H1 (cell line): ENCODE data around the gene UBXN11. TPM values are rescaled to one million over a fixed set of nuclear protein-coding genes. Genes with fewer than 3 reads are reported as not detected.

Experiments
- CTCF ChIA-PET: fragments of 300-600 bp; sonication (Branson Sonifier 250); formaldehyde crosslinking; loops from one replicate; lab custom pipeline; 2021; ENCODE audit not compliant: partially characterized antibody; lab: Charles Lee
- POLR2A ChIA-PET: fragments of 300-600 bp; sonication (Branson Sonifier 250); formaldehyde crosslinking; loops from one replicate; lab custom pipeline; 2021; ENCODE audit warnings: inconsistent platforms; ENCODE audit not compliant: partially characterized antibody; lab: Charles Lee
- DNase-seq, 2 experiments: peaks; one replicate each; pipeline versions ENCODE4 v3.0.0 to v3.0.0-alpha.2; 2010 to 2022; ENCODE audit warnings: low spot score in 2 of 2, low read depth in 1 of 2, mixed read lengths in 1 of 2
- FAIRE-seq: peaks from 2 replicates; lab custom pipeline; 2011; peaks lifted over from hg19 to GRCh38; lab: Jason Lieb, UNC
- H2AFZ ChIP-seq: 2 replicates; pipeline ENCODE4 v1.8.1; 2012; ENCODE audit warnings: low read length, inconsistent platforms
- H2AK5ac ChIP-seq: 2 replicates; pipeline ENCODE4 v1.6.1; 2013; ENCODE audit warnings: low read depth, low read length
- H2BK120ac ChIP-seq: replicated peaks from 2 replicates; pipeline ENCODE3; 2013; ENCODE audit warnings: low read depth, low read length, inconsistent platforms
- H2BK12ac ChIP-seq: 2 replicates; pipeline ENCODE4 v1.6.1; 2013; ENCODE audit warnings: low read depth, low read length
- H2BK15ac ChIP-seq: 2 replicates; pipeline ENCODE4 v1.6.1; 2013; ENCODE audit warnings: low read length
- H2BK20ac ChIP-seq: 2 replicates; pipeline ENCODE4 v1.6.1; 2013; ENCODE audit warnings: low read length
- H2BK5ac ChIP-seq: 2 replicates; pipeline ENCODE4 v1.6.1; 2013; ENCODE audit warnings: low read depth, low read length
- H3K14ac ChIP-seq: 2 replicates; pipeline ENCODE4 v1.6.1; 2013; ENCODE audit warnings: inconsistent platforms; ENCODE audit not compliant: insufficient read length
- H3K18ac ChIP-seq: 2 replicates; pipeline ENCODE4 v1.6.1; 2013; ENCODE audit warnings: low read length; ENCODE audit errors: extremely low read depth
- H3K23ac ChIP-seq: 2 replicates; pipeline ENCODE4 v1.6.1; 2013; ENCODE audit warnings: inconsistent platforms; ENCODE audit not compliant: insufficient read length
- H3K23me2 ChIP-seq: 2 replicates; pipeline ENCODE4 v1.6.1; 2013; ENCODE audit warnings: low read depth, low read length
- H3K27ac ChIP-seq: 2 replicates; pipeline ENCODE4 v1.6.1; 2011; ENCODE audit warnings: low read depth, low read length, inconsistent platforms
- H3K27me3 ChIP-seq, 4 experiments: replicated peaks in 1 of 4; 1 replicate in 1 of 4; 2 replicates in 3 of 4; pipeline versions ENCODE4 v1.6.1 to v1.8.1; 2011 to 2013; ENCODE audit warnings: low read length in 3 of 4, mild to moderate bottlenecking in 3 of 4, inconsistent platforms in 2 of 4, mixed read lengths in 2 of 4, moderate library complexity in 1 of 4; ENCODE audit not compliant: control insufficient read depth in 3 of 4, insufficient read depth in 3 of 4; ENCODE audit errors: extremely low read depth in 1 of 4
- H3K36me3 ChIP-seq, 4 experiments: 2 replicates each; pipeline versions ENCODE4 v1.6.1 to v1.8.1; 2011 to 2013; ENCODE audit warnings: mild to moderate bottlenecking in 4 of 4, low read length in 3 of 4, moderate library complexity in 2 of 4, control low read depth in 1 of 4, inconsistent platforms in 1 of 4; ENCODE audit not compliant: insufficient read depth in 4 of 4, control insufficient read depth in 2 of 4
- H3K4ac ChIP-seq: replicated peaks from 2 replicates; pipeline ENCODE3; 2013; ENCODE audit warnings: low read length, low read depth, mixed read lengths, inconsistent platforms; ENCODE audit not compliant: insufficient read length
- H3K4me1 ChIP-seq, 4 experiments: replicated peaks in 1 of 4; 1 replicate in 1 of 4; 2 replicates in 3 of 4; pipeline versions ENCODE4 v1.6.1 to v1.8.1; 2011 to 2013; ENCODE audit warnings: low read length in 3 of 4, inconsistent platforms in 2 of 4, mixed read lengths in 1 of 4; ENCODE audit not compliant: insufficient read depth in 4 of 4, control insufficient read depth in 3 of 4
- H3K4me2 ChIP-seq, 2 experiments: 2 replicates each; pipeline versions ENCODE4 v1.6.1 to v1.8.1; 2011 to 2013; ENCODE audit warnings: low read depth in 2 of 2, low read length in 2 of 2, control low read depth in 1 of 2, inconsistent platforms in 1 of 2, mild to moderate bottlenecking in 1 of 2; ENCODE audit not compliant: insufficient read depth in 1 of 2
- H3K4me3 ChIP-seq, 4 experiments: fragments of 200-600, 300-600 bp in 1 of 4; sonication (generic), shearing (Covaris generic), sonication (Bioruptor Twin) in 1 of 4; 2 replicates each; pipeline versions ENCODE4 v1.5.1 to v1.8.1; 2011 to 2016; ENCODE audit warnings: low read length in 4 of 4, low read depth in 3 of 4, control low read depth in 2 of 4, inconsistent platforms in 2 of 4, mild to moderate bottlenecking in 2 of 4, mixed read lengths in 1 of 4, moderate library complexity in 1 of 4; ENCODE audit not compliant: insufficient read depth in 2 of 4; ENCODE audit errors: extremely low read depth in 1 of 4
- H3K56ac ChIP-seq: replicated peaks from 2 replicates; pipeline ENCODE3; 2013; ENCODE audit warnings: low read depth, mild to moderate bottlenecking, mixed read lengths, low read length, inconsistent platforms; ENCODE audit not compliant: insufficient read length
- H3K79me1 ChIP-seq: 2 replicates; pipeline ENCODE4 v1.6.1; 2013; ENCODE audit warnings: low read depth, low read length, control low read depth
- H3K79me2 ChIP-seq, 2 experiments: 2 replicates each; pipeline versions ENCODE4 v1.6.1 to v1.8.1; 2012 to 2013; ENCODE audit warnings: low read length in 2 of 2, mild to moderate bottlenecking in 2 of 2, inconsistent platforms in 1 of 2; ENCODE audit not compliant: insufficient read depth in 2 of 2, control insufficient read depth in 1 of 2
- H3K9ac ChIP-seq, 4 experiments: replicated peaks in 1 of 4; 1 replicate in 1 of 4; 2 replicates in 3 of 4; pipeline versions ENCODE4 v1.6.1 to v1.8.1; 2011 to 2013; ENCODE audit warnings: low read depth in 3 of 4, low read length in 3 of 4, control low read depth in 2 of 4, mild to moderate bottlenecking in 2 of 4, moderate library complexity in 2 of 4, inconsistent platforms in 1 of 4; ENCODE audit errors: extremely low read depth in 1 of 4
- H3K9me3 ChIP-seq, 2 experiments: 2 replicates each; pipeline versions ENCODE4 v1.6.1 to v1.8.1; 2012 to 2013; ENCODE audit warnings: mild to moderate bottlenecking in 2 of 2, moderate library complexity in 2 of 2, control low read depth in 1 of 2, inconsistent platforms in 1 of 2, low read depth in 1 of 2, low read length in 1 of 2, mixed read lengths in 1 of 2; ENCODE audit not compliant: insufficient read depth in 2 of 2
- H4K20me1 ChIP-seq, 2 experiments: replicated peaks in 1 of 2; 2 replicates each; pipeline versions ENCODE3 to v1.8.1; 2011 to 2013; ENCODE audit warnings: inconsistent platforms in 2 of 2, low read length in 2 of 2, mild to moderate bottlenecking in 1 of 2; ENCODE audit not compliant: insufficient read depth in 2 of 2, control insufficient read depth in 1 of 2
- H4K5ac ChIP-seq: 2 replicates; pipeline ENCODE4 v1.6.1; 2013; ENCODE audit warnings: low read length, low read depth, mixed read lengths, inconsistent platforms; ENCODE audit not compliant: insufficient read length
- H4K8ac ChIP-seq: 2 replicates; pipeline ENCODE4 v1.8.0; 2013; ENCODE audit warnings: mild to moderate bottlenecking, moderate library complexity, low read length, inconsistent platforms; ENCODE audit not compliant: insufficient read depth; ENCODE audit errors: extremely low read depth
- H4K91ac ChIP-seq: replicated peaks from 2 replicates; pipeline ENCODE3; 2013; ENCODE audit warnings: low read length, mixed read lengths, inconsistent platforms; ENCODE audit not compliant: insufficient read length
- ATF2 ChIP-seq: IDR thresholded peaks from 2 replicates; pipeline ENCODE4 v1.6.1; 2012; ENCODE audit warnings: low read length, inconsistent platforms
- CHD1 ChIP-seq: IDR thresholded peaks from 2 replicates; pipeline ENCODE4 v1.6.1; 2012; ENCODE audit warnings: low read depth, low read length, improper control_type of control experiment
- CTCF ChIP-seq, 3 experiments: IDR thresholded peaks; 1 replicate in 2 of 3; 2 replicates in 1 of 3; pipeline versions ENCODE4 v1.5.1 to v1.6.1; 2011; ENCODE audit warnings: low read length in 3 of 3, mild to moderate bottlenecking in 3 of 3, inconsistent platforms in 2 of 3, low read depth in 1 of 3, moderate library complexity in 1 of 3; ENCODE audit not compliant: insufficient read depth in 1 of 3; ENCODE audit errors: control extremely low read depth in 1 of 3
- EP300 ChIP-seq, 2 experiments: IDR thresholded peaks; 1 replicate in 1 of 2; 2 replicates in 1 of 2; pipeline ENCODE4 v1.6.1; 2011 to 2012; ENCODE audit warnings: low read depth in 2 of 2, low read length in 2 of 2, mild to moderate bottlenecking in 2 of 2, borderline replicate concordance in 1 of 2, inconsistent platforms in 1 of 2, moderate library complexity in 1 of 2
- JUN ChIP-seq: IDR thresholded peaks from 2 replicates; pipeline ENCODE4 v1.6.1; 2011; ENCODE audit warnings: low read depth, mild to moderate bottlenecking, improper control_type of control experiment, low read length
- POLR2AphosphoS5 ChIP-seq: IDR thresholded peaks from 2 replicates; pipeline ENCODE4 v1.6.1; 2011; ENCODE audit warnings: low read depth, low read length
- SIX5 ChIP-seq: IDR thresholded peaks from 2 replicates; pipeline ENCODE4 v1.6.1; 2011; ENCODE audit warnings: mild to moderate bottlenecking, low read depth, low read length
- SP1 ChIP-seq: IDR thresholded peaks from 2 replicates; pipeline ENCODE4 v1.6.1; 2011; ENCODE audit warnings: low read depth, low read length
- WGBS, 2 experiments: shearing (Covaris generic) in 1 of 2; methylation state at CpG; one replicate each; pipeline versions ENCODE4 v1.1.6 to v1.1.7; 2013 to 2015; ENCODE audit warnings: low lambda C conversion rate in 2 of 2, mixed read lengths in 2 of 2, inconsistent platforms in 1 of 2, low coverage in 1 of 2, missing lambda C conversion rate in 1 of 2; ENCODE audit not compliant: insufficient replicate concordance in 2 of 2, insufficient coverage in 1 of 2, insufficient read length in 1 of 2; ENCODE audit errors: extremely low coverage in 1 of 2, missing lambda C conversion rate in 1 of 2; 5-methylcytosine and 5-hydroxymethylcytosine counted together
- polyA plus RNA-seq, 7 experiments: library from polyadenylated mRNA; depleted of rRNA in 3 of 7; stranded (reverse) in 5 of 7; unstranded in 2 of 7; fragments of >200 nt in 5 of 7; fragments of 200-250 nt in 2 of 7; gene quantifications; 1 replicate in 5 of 7; 2 replicates in 1 of 7; 4 replicates in 1 of 7; pipeline versions ENCODE4 v1.2.1 to v1.2.3, GENCODE V29; 2011 to 2013; ENCODE audit warnings: missing spikeins in 2 of 7, mixed read lengths in 2 of 7
- total RNA-seq: library from RNA; stranded (reverse); fragmentation: NEBNext Ultra II Directional; extraction: Animal tissue kit (Norgen Biotek cat#: 25700); gene quantifications from 2 replicates; pipeline ENCODE4 v1.2.1, GENCODE V29; 2021

The UBXN11 gene
- total and polyA plus RNA-seq, 2 of the 8 experiments (the other 6 are each of a cell fraction or from before 2014, with no cell fraction given) = 6.3 to 10.4 TPM

- Histone ChIP-seq H3K23ac (no peak overlapping the region), H2BK12ac (no peak overlapping the region), H2BK5ac (no peak overlapping the region), H3K79me1 (no peaks in the 10 kb centered on the region), H3K9me3 (no peaks in the 10 kb centered on the region), H4K91ac (no peak overlapping the region), H3K4me1 (no peaks in the 10 kb centered on the region), H4K5ac (no peak overlapping the region), H4K8ac (no peak overlapping the region), H2BK15ac (no peak overlapping the region), H3K79me2 (no peaks in the 10 kb centered on the region), H3K56ac (no peak overlapping the region), H3K4ac (no peak overlapping the region), H3K4me3 (no peak overlapping the region), H2AFZ (no peak overlapping the region), H3K14ac (no peak overlapping the region), H3K36me3 (peaks cover 26 to 72% (median 58%) of the 10 kb centered on the region in 4 experiments), H3K23me2 (no peaks in the 10 kb centered on the region), H3K27ac (no peak overlapping the region), H3K4me2 (no peak overlapping the region), H2BK20ac (no peak overlapping the region), H2AK5ac (no peak overlapping the region), H3K9ac (no peak overlapping the region), H2BK120ac (no peak overlapping the region), H3K27me3 (no peaks in the 10 kb centered on the region), H3K18ac (no peak overlapping the region), H4K20me1 (peaks cover 0 to 2% of the 10 kb centered on the region in 2 experiments)
- ChIA-PET CTCF (interaction anchor here (0.9 to 1.7 kb wide), 3 partner anchors 13 to 132 kb away, joined by 3 to 5 read pairs (median 3); no protein-coding TSS in a partner anchor), POLR2A (interaction anchor here (1.2 kb wide), 1 partner anchor 20 kb away, joined by 3 read pairs; the partner anchor contains the start of gene SH3BGRL3)
- FAIRE-seq (no peak), DNase-seq (no peak)
- WGBS, 2 experiments = 95% methylated on average over 5 of the region's 5 CpGs; no CpG with 5 or more reads in 1 of the 2 experiments
- TF ChIP-seq JUN (no peak), CTCF (IDR thresholded peaks at IDR 0.05; ENCODE audit: control extremely low read depth in 1 of 3, insufficient read depth in 1 of 3, low read depth in 1 of 3, low read length in 3 of 3) (no peak), SIX5 (no peak), SP1 (no peak), CHD1 (no peak), ATF2 (no peak), EP300 (IDR thresholded peaks at IDR 0.05; ENCODE audit: borderline replicate concordance in 1 of 2, low read depth in 2 of 2, low read length in 2 of 2) (no peak), POLR2AphosphoS5 (no peak)
Measured at GRCh38 chr1:26259578-26259977, 46.9 kb downstream of the UBXN11 start.
